Activated CD8-positive, alpha-beta memory T cell treated with anti-CD3 and anti-CD28 coated beads for 4 hours (primary cell): ENCODE measurements around the gene CCT8L2.
A peak's percentile ranks its signal among the peaks of the same experiment; 100 is the strongest.
"Not testable (repeated sequence)": the region's sequence is repeated elsewhere in the genome, so short reads cannot be mapped to it uniquely, and the experiment has no call there.

Experiments used
- DNase-seq, 2 donors: peaks; one replicate each; pipeline ENCODE4 v3.0.0-alpha.2; 2020; ENCODE audit warnings: low read depth in 2 of 2

Gene CCT8L2, protein sequence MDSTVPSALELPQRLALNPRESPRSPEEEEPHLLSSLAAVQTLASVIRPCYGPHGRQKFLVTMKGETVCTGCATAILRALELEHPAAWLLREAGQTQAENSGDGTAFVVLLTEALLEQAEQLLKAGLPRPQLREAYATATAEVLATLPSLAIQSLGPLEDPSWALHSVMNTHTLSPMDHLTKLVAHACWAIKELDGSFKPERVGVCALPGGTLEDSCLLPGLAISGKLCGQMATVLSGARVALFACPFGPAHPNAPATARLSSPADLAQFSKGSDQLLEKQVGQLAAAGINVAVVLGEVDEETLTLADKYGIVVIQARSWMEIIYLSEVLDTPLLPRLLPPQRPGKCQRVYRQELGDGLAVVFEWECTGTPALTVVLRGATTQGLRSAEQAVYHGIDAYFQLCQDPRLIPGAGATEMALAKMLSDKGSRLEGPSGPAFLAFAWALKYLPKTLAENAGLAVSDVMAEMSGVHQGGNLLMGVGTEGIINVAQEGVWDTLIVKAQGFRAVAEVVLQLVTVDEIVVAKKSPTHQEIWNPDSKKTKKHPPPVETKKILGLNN

DNA sequence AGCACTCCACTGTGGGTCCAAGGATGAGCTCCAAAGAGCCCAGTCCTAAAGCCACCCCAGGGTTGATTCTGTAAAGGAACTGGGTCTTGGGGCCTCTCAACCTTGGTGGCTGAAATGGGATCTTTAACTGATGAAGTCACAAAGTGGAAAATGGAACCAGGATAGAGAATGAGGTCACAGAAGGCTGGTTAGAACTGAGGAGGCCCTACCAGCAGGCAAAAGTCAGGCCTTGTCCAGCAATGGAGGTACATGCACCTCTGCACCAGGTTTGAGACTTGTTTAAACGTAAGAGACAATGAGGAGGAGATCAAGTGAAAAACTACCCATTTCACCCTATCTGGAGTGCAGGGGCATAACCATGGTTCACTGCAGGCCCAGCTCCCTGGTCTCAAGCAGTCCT is at the start of gene CCT8L2:
CCT8L2 (minus strand) TSS at position 101 of the 400 bp plus-strand sequence. CDS start 260 bp downstream, outside the sequence.
- not testable (repeated sequence) for DNase-seq

DNA sequence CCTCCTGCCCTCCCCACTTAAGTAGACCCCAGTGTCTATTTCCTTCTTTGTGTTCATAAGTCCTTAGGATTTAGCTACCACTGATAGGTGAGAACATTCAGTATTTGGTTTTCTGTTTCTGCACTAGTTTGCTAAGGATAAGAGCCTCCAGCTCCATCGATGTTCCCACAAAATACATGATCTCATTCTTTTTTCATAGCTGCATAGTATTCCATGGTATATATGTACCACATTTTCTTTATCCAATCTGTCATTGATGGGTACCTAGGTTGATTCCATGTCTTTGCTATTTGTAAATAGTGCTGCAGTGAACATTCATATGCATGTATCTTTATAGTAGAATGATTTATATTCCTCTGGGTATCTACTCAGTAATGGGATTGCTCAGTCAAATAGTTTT is 42.8 kb upstream of the CCT8L2 start:
- not testable (repeated sequence) for DNase-seq

DNA sequence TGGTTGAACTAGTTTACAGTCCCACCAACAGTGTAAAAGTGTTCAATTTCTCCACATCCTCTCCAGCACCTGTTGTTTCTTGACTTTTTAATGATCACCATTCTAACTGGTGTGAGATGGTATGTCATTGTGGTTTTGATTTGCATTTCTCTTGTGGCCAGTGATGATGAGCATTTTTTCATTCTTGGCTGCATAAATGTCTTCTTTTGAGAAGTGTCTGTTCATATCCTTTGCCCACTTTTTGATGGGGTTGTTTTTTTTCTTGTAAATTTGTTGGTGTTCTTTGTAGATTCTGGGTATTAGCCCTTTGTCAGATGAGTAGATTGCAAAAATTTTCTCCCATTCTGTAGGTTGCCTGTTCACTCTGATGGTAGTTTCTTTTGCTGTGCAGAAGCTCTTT is 41.5 kb upstream of the CCT8L2 start:
- DNase-seq, result not testable (repeated sequence)

DNA sequence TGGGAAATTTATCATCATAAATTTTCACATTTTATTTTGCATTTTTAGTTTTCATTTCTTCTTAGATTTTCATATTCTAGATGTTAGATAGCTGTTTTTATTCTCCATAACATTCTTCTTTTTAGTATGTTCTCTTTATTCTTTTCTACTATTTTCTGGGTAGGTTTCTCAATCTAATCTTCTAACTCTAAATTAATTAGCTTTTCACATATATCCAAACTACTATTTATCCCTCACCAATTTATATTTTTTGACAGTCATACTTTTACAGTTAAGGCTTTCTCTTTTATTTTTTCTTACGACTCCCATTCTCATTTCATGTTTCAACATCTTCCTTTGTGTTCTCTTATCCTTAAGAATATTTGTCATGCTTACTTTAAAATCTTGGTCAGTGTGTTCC is 35.9 kb upstream of the CCT8L2 start:
- not testable (repeated sequence) for DNase-seq

DNA sequence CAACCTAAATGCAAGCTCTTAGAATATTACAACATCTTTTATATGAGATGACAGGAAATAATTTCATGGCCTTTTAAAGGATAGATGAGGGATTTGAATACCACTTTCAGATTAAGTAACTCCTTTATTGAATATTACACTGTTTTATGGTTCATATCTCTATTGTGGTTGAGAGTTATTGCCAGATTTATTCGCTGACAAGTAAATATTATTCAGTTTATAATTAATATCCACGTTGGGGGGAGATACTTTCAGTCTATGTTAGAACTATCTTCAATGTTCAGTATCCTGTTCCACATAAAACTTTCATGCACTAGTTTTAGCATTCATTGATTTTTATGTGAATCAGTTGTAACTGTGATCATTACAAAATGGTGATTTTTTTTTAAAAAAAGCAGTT is 32.4 kb upstream of the CCT8L2 start:
- DNase-seq, result not testable (repeated sequence)

DNA sequence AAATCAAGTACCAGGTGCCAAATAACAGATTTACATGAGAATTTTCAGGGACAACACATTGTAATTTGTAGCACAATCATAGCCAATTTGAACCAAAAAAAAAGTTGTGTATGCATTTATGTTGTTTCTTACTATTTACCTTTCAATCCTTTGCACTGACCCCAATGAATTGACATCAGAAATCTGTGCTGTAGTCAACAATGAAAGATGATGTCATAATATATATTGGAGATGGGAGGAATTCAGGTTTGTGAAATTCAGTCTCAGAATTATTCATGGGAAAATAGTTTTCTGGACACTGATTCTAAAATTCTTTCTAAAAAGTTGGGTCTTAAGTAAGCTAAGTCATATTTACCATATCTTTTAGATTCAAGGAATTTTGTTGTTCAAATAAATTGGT is 31.0 kb upstream of the CCT8L2 start:
- not testable (repeated sequence) for DNase-seq

DNA sequence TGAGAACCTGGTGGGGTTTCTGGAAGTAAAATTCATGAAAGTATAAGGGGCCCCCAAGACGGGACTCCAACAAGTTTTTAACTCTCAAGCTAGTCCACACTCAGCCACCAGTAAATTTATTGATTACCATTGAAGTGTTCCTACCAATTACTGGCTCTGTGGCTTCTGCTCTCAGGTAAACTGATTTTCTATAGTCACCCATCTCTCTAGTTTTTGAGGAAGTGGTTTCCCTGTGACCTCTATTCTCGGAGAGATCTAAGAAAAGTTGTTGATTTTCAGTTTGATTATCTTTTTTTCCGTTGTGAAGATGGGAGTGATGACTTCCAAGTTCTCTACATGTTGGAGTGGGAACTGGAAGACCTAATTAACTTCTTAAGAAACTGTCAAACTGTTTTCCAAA is 24.9 kb upstream of the CCT8L2 start:
- DNase-seq, result not testable (repeated sequence)

DNA sequence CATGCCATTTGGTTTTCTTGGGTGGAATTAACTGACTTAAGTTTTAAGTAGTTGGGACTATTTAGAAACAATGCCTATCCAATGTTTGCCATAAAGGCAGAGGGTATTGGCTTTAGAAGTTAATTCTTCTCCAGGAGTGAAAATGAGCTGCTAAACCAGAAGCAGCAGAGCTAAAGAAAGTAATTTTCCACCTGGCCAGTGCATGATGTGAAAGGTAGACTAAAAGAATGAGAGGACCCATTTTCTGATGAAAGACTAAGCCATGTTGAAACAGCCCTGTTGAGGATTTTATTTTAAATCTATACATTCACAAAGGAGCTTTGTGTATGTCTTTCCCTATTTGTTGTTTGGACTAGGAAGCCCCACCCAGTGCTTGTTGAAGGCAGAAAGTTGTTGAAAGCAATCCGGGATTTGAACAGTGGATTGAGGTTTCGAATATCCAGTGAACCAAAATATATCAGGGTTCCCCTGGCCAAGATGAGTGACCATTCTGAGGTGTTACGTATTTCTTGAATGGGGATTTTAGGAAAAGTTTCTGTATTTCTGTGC is 23.9 kb upstream of the CCT8L2 start:
- DNase-seq, result not testable (repeated sequence)

DNA sequence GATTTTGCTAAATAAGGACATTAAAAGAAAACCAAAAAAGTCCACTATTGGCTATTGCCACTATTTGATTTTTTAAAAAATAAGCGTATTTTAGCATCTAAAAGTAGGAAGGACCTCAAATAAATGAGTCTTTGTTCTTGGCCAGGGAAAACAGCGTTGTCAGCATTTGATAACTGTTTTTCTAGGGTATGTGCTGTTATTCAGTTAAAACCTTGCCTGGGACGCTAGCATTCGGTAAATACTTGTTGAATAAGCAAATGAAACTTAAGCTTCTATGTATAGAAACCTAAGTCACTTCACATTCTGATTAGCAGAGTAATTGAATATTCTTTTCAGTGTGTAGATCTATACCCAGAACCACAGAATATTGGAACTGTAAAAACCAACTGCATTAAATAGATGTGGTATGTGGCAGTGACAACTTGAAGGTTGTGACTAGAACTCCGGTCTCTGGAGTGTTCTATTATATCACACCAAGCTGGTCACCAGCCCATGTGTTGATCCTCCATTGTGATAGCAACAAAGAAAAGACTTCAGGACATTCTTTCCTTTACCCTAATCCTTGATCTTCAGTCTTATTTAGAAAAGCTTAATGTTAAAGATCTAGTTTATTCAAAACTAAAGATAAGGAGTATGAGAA is 23.1 kb upstream of the CCT8L2 start:
- not testable (repeated sequence) for DNase-seq

DNA sequence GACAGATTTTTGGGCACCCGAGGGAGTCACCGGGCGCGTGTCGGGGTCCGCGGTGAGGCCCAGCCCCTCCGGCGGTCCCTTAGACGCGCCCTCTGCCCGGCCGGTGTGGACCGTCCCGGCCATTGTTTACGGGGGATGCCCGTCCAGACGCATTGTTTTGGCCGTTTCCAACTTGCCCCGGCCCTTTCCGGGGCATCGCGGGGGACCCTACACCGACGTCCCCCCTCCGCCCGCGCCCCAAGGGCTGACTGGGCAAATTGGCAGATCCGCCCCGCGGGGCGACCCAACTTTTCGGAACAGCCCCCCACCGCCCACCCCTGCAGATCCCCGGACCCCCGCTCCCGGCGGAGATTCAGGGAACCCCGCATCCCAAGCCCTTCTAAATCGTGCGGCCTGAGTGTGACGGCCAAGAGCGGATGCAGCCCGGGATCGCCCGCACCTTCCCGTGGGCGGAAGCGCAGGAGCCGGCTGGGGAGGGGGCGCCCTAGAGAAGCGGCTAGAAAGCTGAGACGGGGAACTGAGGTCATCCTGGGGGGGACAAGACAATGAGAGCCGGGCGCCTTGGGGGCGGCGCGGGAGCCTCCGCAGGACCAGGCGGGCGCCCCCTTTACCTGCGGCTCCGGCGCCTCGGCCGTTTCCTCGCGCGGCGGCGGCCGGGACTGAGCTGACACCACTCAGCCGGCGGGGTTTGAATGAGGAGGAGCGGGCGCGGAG is 17.1 kb upstream of the CCT8L2 start:
- no peak for DNase-seq

DNA sequence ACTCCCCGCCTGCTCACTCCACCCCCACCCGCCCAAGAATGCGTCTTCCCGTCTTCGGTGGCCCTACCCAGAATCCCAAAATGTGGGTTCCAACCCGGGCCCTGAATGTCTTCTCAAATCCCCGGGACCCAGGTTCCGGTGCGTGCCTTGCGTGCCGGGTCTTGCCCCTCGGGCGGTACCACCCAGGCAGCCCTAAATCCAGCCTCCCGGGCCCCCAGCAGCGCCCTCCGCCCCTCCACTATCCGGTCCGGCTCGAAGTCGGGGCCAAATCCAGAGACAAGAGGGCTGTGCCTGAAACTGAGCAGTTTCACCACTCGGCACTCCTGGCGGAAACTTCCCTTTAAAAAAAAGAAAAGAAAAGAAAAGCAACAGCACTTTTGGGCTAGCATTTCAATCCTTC is 16.3 kb upstream of the CCT8L2 start:
- no peak for DNase-seq

DNA sequence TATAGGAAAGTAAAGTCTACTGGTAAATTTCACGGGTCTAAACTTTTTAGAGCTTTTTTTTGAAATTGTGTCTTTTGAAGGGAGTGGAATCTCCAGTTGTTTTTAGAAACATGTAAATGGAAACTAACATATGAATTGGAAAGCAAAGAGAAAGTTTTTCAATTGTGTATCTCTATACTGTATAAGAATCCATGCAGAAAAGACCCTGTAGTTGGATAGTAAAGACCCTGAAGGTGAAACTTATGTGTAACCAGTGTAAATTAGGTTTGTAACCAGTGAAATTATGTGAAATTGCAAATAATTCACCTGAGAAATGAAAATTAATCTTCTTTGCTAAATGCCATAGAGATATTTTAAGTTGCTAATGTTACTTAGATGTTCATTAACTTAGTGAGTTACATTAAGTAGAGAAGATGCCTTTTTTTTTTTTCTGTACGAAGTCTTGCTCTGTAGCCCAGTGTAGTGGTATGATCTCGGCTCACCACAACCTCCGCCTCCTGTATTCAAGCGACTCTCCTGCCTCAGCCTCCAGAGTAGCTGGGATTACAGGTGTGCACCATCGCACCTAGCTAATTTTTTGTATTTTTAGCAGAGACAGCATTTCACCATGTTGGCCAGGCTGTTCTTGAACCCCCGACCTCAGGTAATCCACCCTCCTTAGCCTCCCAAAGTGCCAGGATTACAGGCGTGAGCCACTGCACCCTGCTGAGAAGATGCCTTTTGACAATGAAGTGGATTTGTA is 11.8 kb upstream of the CCT8L2 start:
- DNase-seq, result not testable (repeated sequence)

DNA sequence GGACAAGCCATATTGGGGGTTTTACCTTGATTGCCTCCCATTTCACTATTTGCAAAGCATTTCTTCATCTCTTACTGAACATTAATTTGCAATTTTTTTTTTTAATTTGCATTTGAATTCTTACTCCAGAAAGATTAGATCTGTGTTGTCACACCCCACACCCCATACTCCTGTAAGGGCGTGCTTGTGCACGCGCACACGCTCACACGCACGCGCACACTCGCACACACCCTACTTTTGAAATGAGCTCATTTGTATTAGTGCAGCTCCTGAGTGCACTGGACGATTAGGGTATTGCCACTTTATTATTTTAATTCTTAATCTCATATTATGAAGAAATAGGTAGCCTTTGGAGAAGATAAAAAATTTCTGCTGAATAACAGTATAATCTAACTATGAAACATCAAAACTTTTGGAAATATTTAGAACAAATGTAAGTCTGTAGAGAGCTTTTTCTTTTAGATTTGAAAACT is 11.2 kb upstream of the CCT8L2 start:
- DNase-seq, result not testable (repeated sequence)

DNA sequence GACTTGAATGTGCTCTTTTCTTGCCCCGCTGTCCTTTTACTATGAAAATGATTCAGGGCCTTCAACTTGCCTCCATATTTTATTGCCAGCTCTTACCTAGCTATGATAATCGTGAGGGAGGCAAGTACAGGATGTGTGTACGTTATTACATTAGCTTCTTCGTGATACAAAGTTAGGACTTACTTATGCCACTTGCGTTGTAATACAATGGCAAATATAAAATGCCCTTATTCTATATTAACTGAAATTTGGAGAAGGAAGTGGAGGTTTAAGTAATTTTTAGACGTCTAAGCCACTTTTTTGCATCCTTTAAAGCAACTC is 10.8 kb upstream of the CCT8L2 start:
- no peak for DNase-seq

DNA sequence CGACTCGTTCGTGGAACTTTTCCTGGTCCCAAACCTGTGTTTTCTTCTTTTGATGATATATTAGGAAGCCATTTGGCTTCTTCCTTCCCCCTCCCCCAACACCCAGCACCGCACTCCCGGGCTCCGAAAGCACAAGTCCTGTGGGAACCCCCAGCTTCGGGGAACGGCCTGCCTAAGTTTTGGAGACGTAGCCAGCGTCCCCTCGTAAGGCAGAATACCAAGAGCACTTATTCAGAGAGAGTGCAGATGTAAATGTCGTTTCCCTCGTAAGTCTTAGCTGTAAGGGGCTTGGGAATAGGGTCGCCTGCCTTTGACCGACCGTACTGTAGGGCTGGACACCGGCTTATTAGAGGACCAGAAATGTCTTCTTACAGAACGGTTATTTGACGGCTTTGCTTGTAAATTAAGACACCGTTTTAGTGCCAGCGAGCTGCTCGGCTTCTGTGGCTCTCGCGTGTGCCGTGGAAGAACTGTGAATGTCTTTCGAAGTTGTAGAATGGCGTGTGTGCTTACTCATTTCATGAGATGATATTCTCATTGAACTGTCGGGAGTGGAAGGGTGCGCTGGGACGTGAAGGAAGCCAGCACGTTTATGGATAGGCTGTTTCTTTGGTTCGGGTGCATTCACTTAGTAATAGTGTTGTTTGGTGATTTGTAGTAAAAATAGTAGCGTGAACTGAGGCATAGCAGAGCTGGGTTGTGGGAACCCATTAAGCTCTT is 10.3 kb upstream of the CCT8L2 start:
- DNase-seq, result not testable (repeated sequence)

DNA sequence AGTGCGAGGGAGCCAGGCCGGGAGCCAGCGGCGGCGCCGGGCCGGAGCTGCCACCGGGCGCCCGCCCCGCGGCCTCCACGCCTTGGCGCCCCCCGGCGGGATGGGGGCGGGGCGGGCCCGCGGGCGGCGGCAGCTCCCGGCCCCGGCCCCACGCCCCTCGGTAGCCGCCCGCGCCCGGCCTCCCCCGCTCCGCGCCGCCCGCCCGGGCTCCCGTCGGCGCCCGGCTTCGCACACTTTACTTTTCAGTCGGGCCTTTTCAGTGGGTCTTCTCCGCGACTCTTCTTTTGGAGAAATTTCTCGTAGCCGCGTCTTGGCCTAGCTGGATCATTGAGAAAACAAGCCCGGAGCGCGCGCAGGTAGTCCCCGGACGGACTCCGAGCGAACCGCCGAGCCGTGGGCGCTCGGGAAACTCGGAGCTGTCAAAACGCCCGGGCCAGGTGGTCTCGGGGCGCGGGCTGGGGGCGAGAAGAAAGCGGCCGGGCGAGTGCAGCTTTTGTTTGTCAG is 9.7 kb upstream of the CCT8L2 start:
- not testable (repeated sequence) for DNase-seq

DNA sequence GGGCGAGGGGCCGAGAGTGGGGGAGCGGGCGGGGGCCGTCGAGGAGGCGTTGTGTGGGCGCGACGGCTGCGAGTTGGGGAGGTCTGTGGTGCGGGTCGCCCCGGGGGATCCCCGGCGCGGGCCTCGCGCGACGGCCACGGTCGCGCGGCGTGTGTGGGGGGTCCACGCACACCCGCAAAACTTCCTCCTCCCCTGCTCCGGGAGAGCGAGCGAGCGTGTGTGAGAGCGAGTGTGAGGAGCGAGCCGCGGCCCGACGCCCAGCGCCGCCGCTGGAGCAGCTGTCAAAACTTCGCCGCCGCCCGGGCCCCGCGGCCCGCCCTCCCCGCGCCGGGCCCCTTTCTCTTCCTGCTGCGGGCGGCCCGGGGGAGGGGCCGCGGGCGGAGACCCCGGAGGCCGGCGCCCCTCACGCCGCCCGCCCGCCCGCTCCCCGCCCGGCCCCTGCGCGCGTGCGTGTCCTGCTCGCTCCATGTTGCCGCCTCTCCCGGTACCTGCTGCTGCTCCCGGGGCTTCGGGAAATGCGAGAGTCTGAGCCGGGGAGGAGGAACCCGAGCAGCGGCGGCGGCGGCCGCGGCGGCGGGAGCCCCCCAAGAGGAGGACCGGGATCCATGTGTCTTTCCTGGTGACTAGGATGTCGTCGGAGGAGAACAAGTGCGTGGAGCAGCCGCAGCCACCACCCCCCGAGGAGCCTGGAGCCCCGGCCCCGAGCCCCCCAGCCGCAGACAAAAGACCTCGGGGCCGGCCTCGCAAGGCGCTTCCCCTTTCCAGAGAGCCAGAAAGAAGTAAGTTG is 9.0 kb upstream of the CCT8L2 start:
- DNase-seq, result no peak

DNA sequence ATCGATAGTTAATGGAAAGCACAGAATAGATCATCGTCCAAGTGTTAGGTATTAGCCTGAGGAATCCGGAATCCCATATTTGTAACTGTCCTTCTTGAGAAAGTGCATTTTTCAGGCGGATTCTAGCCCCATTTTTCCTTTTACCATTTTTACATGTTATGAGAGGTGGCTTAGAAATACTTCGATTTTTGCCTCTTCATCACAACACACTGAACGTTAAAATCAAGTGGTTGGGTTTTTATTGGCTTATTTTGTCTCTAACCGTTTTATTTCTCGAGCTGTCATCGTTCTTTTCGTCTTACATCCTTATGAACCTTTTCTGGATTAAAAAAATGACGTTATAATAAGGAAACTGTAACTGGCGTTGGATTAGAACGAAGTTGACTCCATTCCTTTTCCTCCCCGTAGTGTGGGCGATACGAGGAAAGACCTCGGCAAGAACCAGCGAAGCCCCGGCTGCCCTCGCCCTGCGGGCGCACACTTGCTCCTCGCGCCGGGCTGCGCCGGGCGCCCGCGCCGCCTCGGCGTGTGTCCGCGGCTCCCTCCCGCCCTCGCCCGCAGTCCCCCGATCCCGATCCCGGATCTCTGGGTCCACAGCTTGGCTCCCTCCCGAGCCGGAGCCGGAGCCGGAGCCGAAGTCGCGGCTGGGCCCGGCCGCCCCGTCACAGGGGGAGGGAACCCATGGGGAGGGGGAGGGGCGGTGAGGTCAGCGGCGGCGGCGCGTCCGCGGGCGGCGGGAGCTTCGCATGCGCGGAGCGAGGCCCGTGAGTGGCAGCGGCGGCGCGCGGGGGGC is 8.2 kb upstream of the CCT8L2 start:
- DNase-seq, result peak in 1 of 2 donors; percentile 48

DNA sequence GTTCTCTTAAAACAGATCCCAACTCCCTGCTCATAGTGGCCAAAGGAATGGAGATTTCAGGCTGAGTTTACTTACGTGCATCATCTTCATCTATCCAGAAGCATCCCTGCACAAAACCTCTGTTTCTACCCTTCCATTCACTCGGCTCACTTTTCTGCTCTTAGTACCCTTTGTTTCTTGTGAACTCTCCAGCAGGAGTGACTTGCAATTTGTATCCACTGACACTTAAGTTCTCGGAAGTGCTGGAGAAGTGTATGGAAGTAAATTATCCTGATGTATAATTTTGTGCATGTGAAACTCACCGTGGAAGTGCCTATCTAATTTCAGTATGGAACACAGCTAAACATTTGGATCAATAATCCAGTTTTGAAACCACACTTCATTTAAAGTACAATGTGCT is 7.0 kb upstream of the CCT8L2 start:
- DNase-seq, result not testable (repeated sequence)
